Stimulated activated naive CD8-positive, alpha-beta T cell treated with anti-CD3 and anti-CD28 coated beads, Interleukin-15, Interleukin-2, amounts not matched to agents 100 ng/mL and 50 ng/mL, for 24 hours (primary cell): Measurements from ENCODE around the gene PPP4C.
A peak's percentile ranks its signal among the peaks of the same experiment; 100 is the strongest.
"Not testable (repeated sequence)": the region's sequence is repeated elsewhere in the genome, so short reads cannot be mapped to it uniquely, and the experiment has no call there.

Source experiments
- H3K27ac Mint-ChIP-seq: one replicate; pipeline ENCODE4 v1.8.0; 2021; ENCODE audit warnings: mild to moderate bottlenecking, mixed read lengths
- H3K27me3 Mint-ChIP-seq: one replicate; pipeline ENCODE4 v1.8.0; 2021; ENCODE audit warnings: mixed read lengths
- H3K36me3 Mint-ChIP-seq: one replicate; pipeline ENCODE4 v1.8.0; 2021; ENCODE audit warnings: low read depth, mixed read lengths
- H3K4me1 Mint-ChIP-seq: one replicate; pipeline ENCODE4 v1.8.0; 2021; ENCODE audit warnings: low read depth, mixed read lengths
- H3K4me3 Mint-ChIP-seq: one replicate; pipeline ENCODE4 v1.8.0; 2021; ENCODE audit warnings: mild to moderate bottlenecking, mixed read lengths
- H3K9me3 Mint-ChIP-seq: one replicate; pipeline ENCODE4 v1.8.0; 2021; ENCODE audit warnings: mixed read lengths

Gene PPP4C

DNA sequence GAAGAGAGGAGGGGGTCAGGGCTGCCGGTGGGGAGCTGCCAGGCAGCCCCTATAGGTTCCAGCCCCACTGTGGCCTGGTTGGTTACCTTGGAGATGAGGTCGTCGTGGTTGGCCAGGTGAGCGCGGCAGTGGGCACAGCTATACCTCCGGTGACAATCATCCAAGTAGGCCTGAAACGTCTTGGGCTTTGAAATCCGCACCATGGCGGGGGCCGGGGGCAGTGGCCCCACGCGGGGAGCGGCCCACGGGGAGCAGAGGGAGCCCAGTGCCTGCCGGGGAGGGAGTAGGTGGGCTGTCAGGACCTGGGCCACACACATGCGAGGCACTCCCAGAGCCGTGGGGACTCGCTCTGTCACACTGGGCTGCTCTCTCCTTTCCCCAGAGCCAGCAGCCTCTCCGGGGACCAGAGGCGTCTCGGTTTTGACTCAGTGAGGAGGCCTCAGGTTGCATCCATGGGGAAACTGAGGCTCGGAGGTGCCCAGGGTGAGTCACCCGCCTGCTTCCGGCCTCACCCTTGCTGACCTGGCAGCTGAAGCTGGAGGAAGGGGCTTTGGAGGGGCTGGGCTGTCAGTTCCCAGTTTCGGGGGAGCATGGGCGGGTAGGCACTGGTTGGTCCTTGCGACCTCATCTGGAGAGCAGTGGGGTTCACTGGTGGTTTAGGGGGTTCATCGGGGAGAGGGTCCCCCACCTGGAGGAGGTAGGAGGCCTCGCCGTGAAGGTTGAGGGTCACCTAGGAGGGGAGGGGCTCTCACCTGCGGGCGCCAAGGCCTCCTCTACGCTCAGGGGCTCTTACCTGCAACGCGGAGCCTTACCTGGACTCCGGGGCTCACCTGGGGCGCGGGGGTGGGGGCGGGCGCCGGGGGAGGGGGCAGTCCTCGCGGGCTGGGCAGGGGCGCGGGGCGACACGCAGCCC is 19.6 kb downstream of the PPP4C start:
- H3K27me3 Mint-ChIP-seq, result no peaks in the 10 kb centered on the region
- H3K9me3 Mint-ChIP-seq, result peaks cover 21% of the 10 kb centered on the region
- peaks cover 26% of the 10 kb centered on the region for H3K36me3 Mint-ChIP-seq
- H3K4me3 Mint-ChIP-seq, result peak overlapping the region; percentile 80
- peak overlapping the region; percentile 80 for H3K27ac Mint-ChIP-seq
- H3K4me1 Mint-ChIP-seq, result peaks cover 42% of the 10 kb centered on the region

GRCh38 chr16:30096105-30096861 is 20.5 kb downstream of the PPP4C start, which contains the start of gene YPEL3:
TSS of gene YPEL3 (minus strand) at chr16:30096213. CDS start at chr16:30095482, 731 bp downstream.
- H3K27ac Mint-ChIP-seq, result peak within 1 kb of the TSS; percentile 80
- no peaks in the 10 kb centered on the region for H3K27me3 Mint-ChIP-seq
- H3K4me3 Mint-ChIP-seq, result peak within 1 kb of the TSS; percentile 80
- peaks cover 26% of the 10 kb centered on the region for H3K36me3 Mint-ChIP-seq
- H3K9me3 Mint-ChIP-seq, result peaks cover 21% of the 10 kb centered on the region
- H3K4me1 Mint-ChIP-seq, result peaks cover 39% of the 10 kb centered on the region

DNA sequence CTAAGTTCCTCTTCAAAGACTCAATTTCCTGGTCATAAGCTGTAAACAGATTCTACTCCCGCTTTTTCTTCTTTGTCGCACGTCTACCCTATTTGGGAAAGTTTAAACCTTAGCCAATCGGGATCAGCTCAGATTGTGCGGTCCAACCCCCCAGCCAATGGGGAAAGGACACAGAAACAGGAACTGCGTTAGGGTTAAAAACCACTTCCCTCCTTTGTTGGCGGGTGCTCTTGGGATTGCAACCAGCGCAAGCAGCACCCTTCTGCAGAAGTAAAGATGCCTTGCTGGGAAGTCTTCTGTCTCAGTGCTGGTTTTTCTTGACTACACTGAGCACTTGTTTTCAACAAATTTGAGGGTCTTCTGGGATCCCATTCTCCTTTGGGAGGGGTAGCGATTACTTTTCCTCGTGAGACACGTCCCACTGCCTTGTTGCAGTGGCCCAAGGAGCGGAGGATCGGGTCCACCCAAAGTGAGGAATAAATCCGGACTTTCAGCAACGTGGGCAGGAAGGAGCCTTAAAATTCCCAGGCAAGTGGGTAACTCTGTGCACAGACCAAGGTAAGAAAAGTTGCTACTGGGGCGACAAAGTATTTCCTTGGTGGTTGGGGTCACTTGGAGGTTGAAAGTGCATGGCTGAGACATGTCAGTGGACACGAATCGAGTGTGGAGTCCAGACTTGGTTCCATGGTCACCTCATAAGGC is 21.2 kb downstream of the PPP4C start:
- H3K36me3 Mint-ChIP-seq, result peaks cover 26% of the 10 kb centered on the region
- peak overlapping the region; percentile 72 for H3K27ac Mint-ChIP-seq
- peaks cover 21% of the 10 kb centered on the region for H3K9me3 Mint-ChIP-seq
- H3K4me1 Mint-ChIP-seq, result peaks cover 36% of the 10 kb centered on the region
- H3K27me3 Mint-ChIP-seq, result no peaks in the 10 kb centered on the region
- H3K4me3 Mint-ChIP-seq, result peak overlapping the region; percentile 71

DNA sequence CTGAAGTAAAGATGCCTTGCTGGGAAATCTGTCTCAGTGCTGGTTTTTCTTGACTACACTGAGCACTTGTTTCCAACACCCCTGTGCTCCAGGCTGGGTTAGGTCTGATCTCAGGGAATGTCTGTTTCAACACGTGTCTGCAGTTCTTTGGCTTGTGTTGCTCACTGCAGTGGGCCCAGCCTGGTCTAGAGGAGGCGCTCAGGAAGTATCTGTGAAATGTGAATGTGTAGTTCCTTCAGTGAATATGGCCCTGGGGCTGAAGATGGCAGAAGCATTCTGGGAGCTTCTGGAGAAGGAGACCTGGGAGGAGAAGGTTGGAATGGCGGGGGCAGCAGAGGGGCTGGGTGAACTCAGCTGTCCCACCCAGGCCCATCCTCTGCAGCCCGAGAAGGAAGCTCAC is 28.3 kb downstream of the PPP4C start:
- Mint-ChIP-seq H3K4me3 (no peak overlapping the region), H3K36me3 (peaks cover 11% of the 10 kb centered on the region), H3K27me3 (no peaks in the 10 kb centered on the region), H3K9me3 (no peaks in the 10 kb centered on the region), H3K4me1 (no peaks in the 10 kb centered on the region), H3K27ac (no peak overlapping the region)

DNA sequence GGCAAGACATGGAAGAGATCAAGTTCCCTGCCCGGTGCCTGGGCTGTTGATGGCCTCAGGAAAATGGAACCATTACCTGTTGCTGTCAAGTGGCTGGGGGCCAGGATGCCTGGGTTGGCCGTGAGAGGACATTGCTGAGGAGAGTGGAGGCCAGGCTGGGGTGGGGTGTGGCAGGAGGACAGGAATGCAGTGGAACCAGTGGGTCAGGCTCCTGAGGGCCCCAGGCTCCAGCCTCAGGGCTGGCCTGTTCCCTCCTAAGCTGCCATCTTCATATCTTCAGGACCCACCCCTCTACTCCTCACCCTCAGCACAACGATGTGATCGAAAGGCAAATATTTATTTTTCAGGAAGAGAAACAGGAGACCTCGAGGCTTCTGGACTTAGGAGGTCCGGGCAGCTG is 28.7 kb downstream of the PPP4C start:
- no peak overlapping the region for H3K4me3 Mint-ChIP-seq
- H3K27me3 Mint-ChIP-seq, result no peaks in the 10 kb centered on the region
- no peaks in the 10 kb centered on the region for H3K4me1 Mint-ChIP-seq
- no peak overlapping the region for H3K27ac Mint-ChIP-seq
- H3K36me3 Mint-ChIP-seq, result peaks cover 11% of the 10 kb centered on the region
- H3K9me3 Mint-ChIP-seq, result no peaks in the 10 kb centered on the region

- Mint-ChIP-seq H3K9me3 (no peaks in the 10 kb centered on the region), H3K4me1 (no peaks in the 10 kb centered on the region), H3K4me3 (no peak overlapping the region), H3K27me3 (no peaks in the 10 kb centered on the region), H3K36me3 (peaks cover 17% of the 10 kb centered on the region), H3K27ac (no peak overlapping the region)
Observed at GRCh38 chr16:30108059-30108850, 32.5 kb downstream of the PPP4C start.

DNA sequence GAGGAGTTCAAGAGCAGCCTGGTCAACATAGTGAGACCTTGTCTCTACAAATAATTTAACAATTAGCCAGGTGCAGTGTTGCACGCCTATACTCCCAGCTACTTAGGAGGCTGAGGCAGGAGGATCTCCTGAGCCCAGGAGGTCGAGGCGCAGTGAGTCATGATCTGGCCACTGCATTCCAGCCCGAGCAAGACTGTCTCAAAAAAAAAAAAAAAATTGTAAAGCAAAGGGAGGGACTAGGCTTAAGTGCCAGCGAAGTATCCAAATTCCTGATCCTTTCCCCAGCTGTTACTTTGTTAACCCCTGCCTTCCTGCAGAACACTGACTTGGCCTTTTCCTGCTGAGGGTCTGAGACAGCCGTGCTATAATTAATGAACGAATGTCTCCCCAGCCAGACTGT is 34.9 kb downstream of the PPP4C start:
- Mint-ChIP-seq H3K4me1 (peaks cover 5% of the 10 kb centered on the region), H3K27me3 (no peaks in the 10 kb centered on the region), H3K4me3 (no peak overlapping the region), H3K9me3 (no peaks in the 10 kb centered on the region), H3K36me3 (peaks cover 6% of the 10 kb centered on the region), H3K27ac (no peak overlapping the region)

- Mint-ChIP-seq H3K27ac (no peak overlapping the region), H3K36me3 (peaks cover 6% of the 10 kb centered on the region), H3K27me3 (no peaks in the 10 kb centered on the region), H3K4me1 (peaks cover 5% of the 10 kb centered on the region), H3K4me3 (no peak overlapping the region), H3K9me3 (no peaks in the 10 kb centered on the region)
Observed at GRCh38 chr16:30112197-30113030, 36.6 kb downstream of the PPP4C start.

DNA sequence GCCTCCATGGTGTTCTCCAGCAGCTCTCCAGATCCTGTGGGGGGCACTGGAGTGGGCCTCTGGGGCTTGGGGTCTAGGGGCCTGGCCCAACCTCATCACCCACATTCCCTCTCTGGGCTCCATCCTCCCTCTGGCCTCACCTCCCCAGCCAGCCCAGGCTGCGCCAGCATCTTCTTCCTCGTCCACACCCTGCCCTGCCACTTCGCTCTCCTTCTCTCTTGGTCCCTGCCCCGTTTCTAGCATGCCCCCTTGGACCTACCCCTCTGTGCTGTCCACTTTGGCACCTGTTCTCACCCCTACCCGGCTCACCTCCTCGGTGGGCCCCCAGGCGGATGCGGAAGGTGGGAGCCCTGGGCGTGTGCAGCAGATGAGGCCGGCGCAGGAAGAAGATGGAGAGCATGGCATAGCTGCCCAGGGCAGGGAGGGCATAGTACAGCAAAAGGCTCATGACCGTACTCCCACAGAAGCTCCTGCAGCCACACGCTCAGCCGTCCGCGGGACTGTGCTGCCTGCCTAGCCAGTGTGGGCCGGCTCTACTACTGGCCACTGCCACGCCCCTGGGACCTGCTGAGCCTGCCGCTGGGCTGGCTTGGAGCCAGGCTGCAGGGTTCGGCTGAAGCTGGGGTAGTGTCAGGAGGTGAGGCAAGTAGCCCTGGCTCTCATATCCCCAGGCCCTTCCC is 37.4 kb downstream of the PPP4C start, which contains the start of gene GDPD3:
Gene GDPD3 (minus strand): TSS at position 507 of the 680 bp plus-strand sequence. CDS start 59 bp downstream, at position 448.
- no peaks in the 10 kb centered on the region for H3K9me3 Mint-ChIP-seq
- no peaks in the 10 kb centered on the region for H3K27me3 Mint-ChIP-seq
- peaks cover 5% of the 10 kb centered on the region for H3K4me1 Mint-ChIP-seq
- H3K27ac Mint-ChIP-seq, result peak within 1 kb of the TSS; percentile 2
- H3K4me3 Mint-ChIP-seq, result no peak within 1 kb of the TSS
- H3K36me3 Mint-ChIP-seq, result peaks cover 6% of the 10 kb centered on the region

GRCh38 chr16:30113711-30114333 is 38.0 kb downstream of the PPP4C start:
- Mint-ChIP-seq H3K9me3 (no peaks in the 10 kb centered on the region), H3K27me3 (no peaks in the 10 kb centered on the region), H3K4me3 (no peak overlapping the region), H3K36me3 (peaks cover 6% of the 10 kb centered on the region), H3K4me1 (peaks cover 5% of the 10 kb centered on the region), H3K27ac (peak overlapping the region; percentile 2)

GRCh38 chr16:30114411-30114810 is 38.6 kb downstream of the PPP4C start:
- Mint-ChIP-seq H3K4me3 (no peak overlapping the region), H3K9me3 (no peaks in the 10 kb centered on the region), H3K27me3 (no peaks in the 10 kb centered on the region), H3K27ac (no peak overlapping the region), H3K4me1 (peaks cover 5% of the 10 kb centered on the region), H3K36me3 (peaks cover 6% of the 10 kb centered on the region)

GRCh38 chr16:30114833-30115232 is 39.0 kb downstream of the PPP4C start:
- H3K27me3 Mint-ChIP-seq, H3K4me3 Mint-ChIP-seq, H3K9me3 Mint-ChIP-seq, H3K36me3 Mint-ChIP-seq, H3K27ac Mint-ChIP-seq, H3K4me1 Mint-ChIP-seq: not testable (repeated sequence)

DNA sequence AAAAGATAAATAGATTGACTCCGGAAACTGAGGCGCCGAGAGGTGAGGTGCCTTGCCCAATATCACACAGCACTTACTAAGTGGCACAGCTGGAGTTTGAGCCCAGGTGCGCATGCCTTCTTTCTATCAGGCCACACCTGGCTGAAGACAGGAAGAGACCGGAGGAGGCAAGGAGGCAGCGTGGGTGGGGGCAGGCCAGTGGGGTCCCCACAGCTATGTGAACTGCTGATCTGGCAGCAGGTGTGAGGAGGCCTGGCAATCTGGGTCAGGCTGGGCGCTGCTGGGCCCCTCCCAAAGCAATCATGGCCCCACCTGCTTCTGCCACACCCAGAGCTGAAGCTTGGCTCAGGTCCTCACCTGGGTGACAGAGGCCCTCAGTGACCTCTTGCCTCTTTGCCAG is 39.4 kb downstream of the PPP4C start:
- H3K9me3 Mint-ChIP-seq, result no peaks in the 10 kb centered on the region
- H3K4me1 Mint-ChIP-seq, result peaks cover 8% of the 10 kb centered on the region
- H3K27ac Mint-ChIP-seq, result no peak overlapping the region
- no peaks in the 10 kb centered on the region for H3K27me3 Mint-ChIP-seq
- peaks cover 6% of the 10 kb centered on the region for H3K36me3 Mint-ChIP-seq
- no peak overlapping the region for H3K4me3 Mint-ChIP-seq
